ENCODE data around the gene TMSB10.

The TMSB10 gene

GRCh38 chr2:84889332-84889731 lies 16.1 kb upstream of the TMSB10 start:
- no peak for ATAC-seq
- no peak for TF ChIP-seq TCF4 (CRISPR knock-in tag; IDR thresholded peaks at IDR 0.05; ENCODE audit: borderline replicate concordance)
- no peak for TF ChIP-seq ESRRG (CRISPR knock-in tag; IDR thresholded peaks at IDR 0.05)
- TF ChIP-seq OSR1 (CRISPR knock-in tag; IDR thresholded peaks at IDR 0.05): no peak
- no peak for TF ChIP-seq ZNF565 (CRISPR knock-in tag; conservative IDR thresholded peaks at IDR 0.05; ENCODE audit: low read depth)
- no peak for TF ChIP-seq ISL1 (CRISPR knock-in tag; IDR thresholded peaks at IDR 0.05)
- no peak for TF ChIP-seq ZNF70 (CRISPR knock-in tag; IDR thresholded peaks at IDR 0.05)
- no peak for TF ChIP-seq ZFP30 (CRISPR knock-in tag; IDR thresholded peaks at IDR 0.05)
- TF ChIP-seq PPARA (CRISPR knock-in tag; IDR thresholded peaks at IDR 0.05; ENCODE audit: borderline replicate concordance): no peak
- no peak for TF ChIP-seq ARNTL (CRISPR knock-in tag; IDR thresholded peaks at IDR 0.05; ENCODE audit: borderline replicate concordance, low read depth)
- no peak for TF ChIP-seq CSRNP3 (CRISPR knock-in tag; IDR thresholded peaks at IDR 0.05)
- no peak for TF ChIP-seq CSDC2 (CRISPR knock-in tag; IDR thresholded peaks at IDR 0.05)
- TF ChIP-seq CREB5 (CRISPR knock-in tag; IDR thresholded peaks at IDR 0.05; ENCODE audit: low read depth): no peak
- TF ChIP-seq TOX (CRISPR knock-in tag; IDR thresholded peaks at IDR 0.05; ENCODE audit: borderline replicate concordance): no peak
- no peak for TF ChIP-seq ZC3H10 (CRISPR knock-in tag; IDR thresholded peaks at IDR 0.05)

GRCh38 chr2:84891355-84892010 lies 14.0 kb upstream of the TMSB10 start:
- TF ChIP-seq OSR1 (CRISPR knock-in tag; IDR thresholded peaks at IDR 0.05) (no peak), ZNF8 (CRISPR knock-in tag; IDR thresholded peaks at IDR 0.05) (no peak), POU6F1 (CRISPR knock-in tag; IDR thresholded peaks at IDR 0.05; ENCODE audit: borderline replicate concordance, low read depth) (no peak), TCF4 (CRISPR knock-in tag; IDR thresholded peaks at IDR 0.05; ENCODE audit: borderline replicate concordance) (no peak), CSRNP3 (CRISPR knock-in tag; IDR thresholded peaks at IDR 0.05) (no peak), PATZ1 (CRISPR knock-in tag; IDR thresholded peaks at IDR 0.05; ENCODE audit: borderline replicate concordance) (no peak)
- ATAC-seq: no peak

GRCh38 chr2:84894131-84894586 lies 11.3 kb upstream of the TMSB10 start:
- ATAC-seq: no peak
- TF ChIP-seq ISL1 (CRISPR knock-in tag; IDR thresholded peaks at IDR 0.05): no peak
- TF ChIP-seq CSRNP3 (CRISPR knock-in tag; IDR thresholded peaks at IDR 0.05): no peak
- TF ChIP-seq ZNF565 (CRISPR knock-in tag; conservative IDR thresholded peaks at IDR 0.05; ENCODE audit: low read depth): no peak
- no peak for TF ChIP-seq TCF4 (CRISPR knock-in tag; IDR thresholded peaks at IDR 0.05; ENCODE audit: borderline replicate concordance)
- no peak for TF ChIP-seq ZC3H10 (CRISPR knock-in tag; IDR thresholded peaks at IDR 0.05)
- no peak for TF ChIP-seq CSDC2 (CRISPR knock-in tag; IDR thresholded peaks at IDR 0.05)
- TF ChIP-seq ZFP3 (CRISPR knock-in tag; IDR thresholded peaks at IDR 0.05): no peak
- no peak for TF ChIP-seq POU6F1 (CRISPR knock-in tag; IDR thresholded peaks at IDR 0.05; ENCODE audit: borderline replicate concordance, low read depth)
- TF ChIP-seq CREB5 (CRISPR knock-in tag; IDR thresholded peaks at IDR 0.05; ENCODE audit: low read depth): no peak
- TF ChIP-seq PATZ1 (CRISPR knock-in tag; IDR thresholded peaks at IDR 0.05; ENCODE audit: borderline replicate concordance): no peak

Measured in SK-N-SH treated with all-trans-retinoic acid at 6 μM for 48 hours (cell line).